ENCODE results near the gene CFAP20. TPM values are rescaled to one million over a fixed set of nuclear protein-coding genes. Genes with fewer than 3 reads are reported as not detected.

Gene CFAP20
- total and polyA plus RNA-seq, 2 experiments from 2014 or later = 61.1 to 81.7 TPM

- Histone ChIP-seq H3K9me2 (ENCODE audit: insufficient read depth) (no peaks in the 10 kb centered on the region), H3K27ac (ENCODE audit: low read depth) (no peak overlapping the region), H3K4me3 (no peak overlapping the region), H3F3A (replicated peaks; ENCODE audit: low read depth) (no peaks in the 10 kb centered on the region), H4K20me1 (replicated peaks; ENCODE audit: insufficient read depth) (peaks cover 10% of the 10 kb centered on the region; the same call in 1 of the 2 replicates), H3K36me3 (ENCODE audit: insufficient read depth) (peaks cover 25% of the 10 kb centered on the region), H3K4me1 (ENCODE audit: insufficient read depth) (peaks cover 40% of the 10 kb centered on the region), H3K79me2 (replicated peaks; ENCODE audit: insufficient read depth) (no peaks in the 10 kb centered on the region), H3K4me2 (0 out of 2 replicates have a peak overlapping the region, but pooled peaks have one; percentile 12), H2AFZ (no peak overlapping the region), H3K27me3 (ENCODE audit: insufficient read depth) (no peaks in the 10 kb centered on the region)
- Mint-ChIP-seq H3K4me1 (peaks cover 42% of the 10 kb centered on the region), H3K9me3 (no peaks in the 10 kb centered on the region), H3K36me3 (ENCODE audit: low read depth) (peaks cover 32% of the 10 kb centered on the region), H3K4me3 (no peak overlapping the region), H3K27ac (no peak overlapping the region), H3K27me3 (ENCODE audit: insufficient read depth, low read depth, poor library complexity) (peaks cover 3% of the 10 kb centered on the region)
- TF ChIP-seq EZH2 (IDR thresholded peaks at IDR 0.05; ENCODE audit: low read depth, unreplicated experiment) (no peak), NANOG (IDR thresholded peaks at IDR 0.05; ENCODE audit: borderline replicate concordance) (no peak), ZNF114 (CRISPR knock-in tag; IDR thresholded peaks at IDR 0.05) (no peak), POLR2AphosphoS5 (IDR thresholded peaks at IDR 0.05; ENCODE audit: low read depth) (no peak)
- TF ChIP-seq, protein P1, sequence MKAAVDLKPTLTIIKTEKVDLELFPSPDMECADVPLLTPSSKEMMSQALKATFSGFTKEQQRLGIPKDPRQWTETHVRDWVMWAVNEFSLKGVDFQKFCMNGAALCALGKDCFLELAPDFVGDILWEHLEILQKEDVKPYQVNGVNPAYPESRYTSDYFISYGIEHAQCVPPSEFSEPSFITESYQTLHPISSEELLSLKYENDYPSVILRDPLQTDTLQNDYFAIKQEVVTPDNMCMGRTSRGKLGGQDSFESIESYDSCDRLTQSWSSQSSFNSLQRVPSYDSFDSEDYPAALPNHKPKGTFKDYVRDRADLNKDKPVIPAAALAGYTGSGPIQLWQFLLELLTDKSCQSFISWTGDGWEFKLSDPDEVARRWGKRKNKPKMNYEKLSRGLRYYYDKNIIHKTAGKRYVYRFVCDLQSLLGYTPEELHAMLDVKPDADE (IDR thresholded peaks at IDR 0.05) = no peak
- TF ChIP-seq, protein P2, sequence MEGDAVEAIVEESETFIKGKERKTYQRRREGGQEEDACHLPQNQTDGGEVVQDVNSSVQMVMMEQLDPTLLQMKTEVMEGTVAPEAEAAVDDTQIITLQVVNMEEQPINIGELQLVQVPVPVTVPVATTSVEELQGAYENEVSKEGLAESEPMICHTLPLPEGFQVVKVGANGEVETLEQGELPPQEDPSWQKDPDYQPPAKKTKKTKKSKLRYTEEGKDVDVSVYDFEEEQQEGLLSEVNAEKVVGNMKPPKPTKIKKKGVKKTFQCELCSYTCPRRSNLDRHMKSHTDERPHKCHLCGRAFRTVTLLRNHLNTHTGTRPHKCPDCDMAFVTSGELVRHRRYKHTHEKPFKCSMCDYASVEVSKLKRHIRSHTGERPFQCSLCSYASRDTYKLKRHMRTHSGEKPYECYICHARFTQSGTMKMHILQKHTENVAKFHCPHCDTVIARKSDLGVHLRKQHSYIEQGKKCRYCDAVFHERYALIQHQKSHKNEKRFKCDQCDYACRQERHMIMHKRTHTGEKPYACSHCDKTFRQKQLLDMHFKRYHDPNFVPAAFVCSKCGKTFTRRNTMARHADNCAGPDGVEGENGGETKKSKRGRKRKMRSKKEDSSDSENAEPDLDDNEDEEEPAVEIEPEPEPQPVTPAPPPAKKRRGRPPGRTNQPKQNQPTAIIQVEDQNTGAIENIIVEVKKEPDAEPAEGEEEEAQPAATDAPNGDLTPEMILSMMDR (conservative IDR thresholded peaks at IDR 0.05; ENCODE audit: low read depth in 2 of 2) = peak in 1 of 2 experiments; percentile 23; a peak in 2 of 4 replicates
- TF ChIP-seq, protein P3, sequence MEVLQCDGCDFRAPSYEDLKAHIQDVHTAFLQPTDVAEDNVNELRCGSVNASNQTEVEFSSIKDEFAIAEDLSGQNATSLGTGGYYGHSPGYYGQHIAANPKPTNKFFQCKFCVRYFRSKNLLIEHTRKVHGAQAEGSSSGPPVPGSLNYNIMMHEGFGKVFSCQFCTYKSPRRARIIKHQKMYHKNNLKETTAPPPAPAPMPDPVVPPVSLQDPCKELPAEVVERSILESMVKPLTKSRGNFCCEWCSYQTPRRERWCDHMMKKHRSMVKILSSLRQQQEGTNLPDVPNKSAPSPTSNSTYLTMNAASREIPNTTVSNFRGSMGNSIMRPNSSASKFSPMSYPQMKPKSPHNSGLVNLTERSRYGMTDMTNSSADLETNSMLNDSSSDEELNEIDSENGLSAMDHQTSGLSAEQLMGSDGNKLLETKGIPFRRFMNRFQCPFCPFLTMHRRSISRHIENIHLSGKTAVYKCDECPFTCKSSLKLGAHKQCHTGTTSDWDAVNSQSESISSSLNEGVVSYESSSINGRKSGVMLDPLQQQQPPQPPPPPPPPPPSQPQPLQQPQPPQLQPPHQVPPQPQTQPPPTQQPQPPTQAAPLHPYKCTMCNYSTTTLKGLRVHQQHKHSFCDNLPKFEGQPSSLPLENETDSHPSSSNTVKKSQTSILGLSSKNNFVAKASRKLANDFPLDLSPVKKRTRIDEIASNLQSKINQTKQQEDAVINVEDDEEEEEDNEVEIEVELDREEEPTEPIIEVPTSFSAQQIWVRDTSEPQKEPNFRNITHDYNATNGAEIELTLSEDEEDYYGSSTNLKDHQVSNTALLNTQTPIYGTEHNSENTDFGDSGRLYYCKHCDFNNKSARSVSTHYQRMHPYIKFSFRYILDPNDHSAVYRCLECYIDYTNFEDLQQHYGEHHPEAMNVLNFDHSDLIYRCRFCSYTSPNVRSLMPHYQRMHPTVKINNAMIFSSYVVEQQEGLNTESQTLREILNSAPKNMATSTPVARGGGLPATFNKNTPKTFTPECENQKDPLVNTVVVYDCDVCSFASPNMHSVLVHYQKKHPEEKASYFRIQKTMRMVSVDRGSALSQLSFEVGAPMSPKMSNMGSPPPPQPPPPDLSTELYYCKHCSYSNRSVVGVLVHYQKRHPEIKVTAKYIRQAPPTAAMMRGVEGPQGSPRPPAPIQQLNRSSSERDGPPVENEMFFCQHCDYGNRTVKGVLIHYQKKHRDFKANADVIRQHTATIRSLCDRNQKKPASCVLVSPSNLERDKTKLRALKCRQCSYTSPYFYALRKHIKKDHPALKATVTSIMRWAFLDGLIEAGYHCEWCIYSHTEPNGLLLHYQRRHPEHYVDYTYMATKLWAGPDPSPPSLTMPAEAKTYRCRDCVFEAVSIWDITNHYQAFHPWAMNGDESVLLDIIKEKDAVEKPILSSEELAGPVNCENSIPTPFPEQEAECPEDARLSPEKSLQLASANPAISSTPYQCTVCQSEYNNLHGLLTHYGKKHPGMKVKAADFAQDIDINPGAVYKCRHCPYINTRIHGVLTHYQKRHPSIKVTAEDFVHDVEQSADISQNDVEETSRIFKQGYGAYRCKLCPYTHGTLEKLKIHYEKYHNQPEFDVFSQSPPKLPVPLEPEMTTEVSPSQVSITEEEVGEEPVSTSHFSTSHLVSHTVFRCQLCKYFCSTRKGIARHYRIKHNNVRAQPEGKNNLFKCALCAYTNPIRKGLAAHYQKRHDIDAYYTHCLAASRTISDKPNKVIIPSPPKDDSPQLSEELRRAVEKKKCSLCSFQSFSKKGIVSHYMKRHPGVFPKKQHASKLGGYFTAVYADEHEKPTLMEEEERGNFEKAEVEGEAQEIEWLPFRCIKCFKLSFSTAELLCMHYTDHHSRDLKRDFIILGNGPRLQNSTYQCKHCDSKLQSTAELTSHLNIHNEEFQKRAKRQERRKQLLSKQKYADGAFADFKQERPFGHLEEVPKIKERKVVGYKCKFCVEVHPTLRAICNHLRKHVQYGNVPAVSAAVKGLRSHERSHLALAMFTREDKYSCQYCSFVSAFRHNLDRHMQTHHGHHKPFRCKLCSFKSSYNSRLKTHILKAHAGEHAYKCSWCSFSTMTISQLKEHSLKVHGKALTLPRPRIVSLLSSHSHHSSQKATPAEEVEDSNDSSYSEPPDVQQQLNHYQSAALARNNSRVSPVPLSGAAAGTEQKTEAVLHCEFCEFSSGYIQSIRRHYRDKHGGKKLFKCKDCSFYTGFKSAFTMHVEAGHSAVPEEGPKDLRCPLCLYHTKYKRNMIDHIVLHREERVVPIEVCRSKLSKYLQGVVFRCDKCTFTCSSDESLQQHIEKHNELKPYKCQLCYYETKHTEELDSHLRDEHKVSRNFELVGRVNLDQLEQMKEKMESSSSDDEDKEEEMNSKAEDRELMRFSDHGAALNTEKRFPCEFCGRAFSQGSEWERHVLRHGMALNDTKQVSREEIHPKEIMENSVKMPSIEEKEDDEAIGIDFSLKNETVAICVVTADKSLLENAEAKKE (CRISPR knock-in tag; IDR thresholded peaks at IDR 0.05) = no peak
- ATAC-seq = peak; percentile 68
- DNase-seq (ENCODE audit: low spot score) = peak; percentile 40
Measured at GRCh38 chr16:58110571-58111301, 18.4 kb downstream of the CFAP20 start.

Measured in GM23338 (cell line).